ENCODE data around the gene PTPRN2. TPM values are rescaled to one million over a fixed set of nuclear protein-coding genes. Genes with fewer than 3 reads are reported as not detected.

Gene PTPRN2
- total RNA-seq, 1 donor from 2014 or later = 11.4 TPM

GRCh38 chr7:157551325-157552070 is 1036.1 kb downstream of the PTPRN2 start:
- Mint-ChIP-seq H3K27me3 (peaks cover 16% of the 10 kb centered on the region), H3K27ac (no peak overlapping the region), H3K4me3 (ENCODE audit: low read depth) (no peak overlapping the region), H3K4me1 (ENCODE audit: low read depth) (peaks cover 2% of the 10 kb centered on the region), H3K36me3 (ENCODE audit: insufficient read depth) (no peaks in the 10 kb centered on the region), H3K9me3 (ENCODE audit: low read depth) (no peaks in the 10 kb centered on the region)
- TF ChIP-seq CTCF (IDR thresholded peaks at IDR 0.05; ENCODE audit: unreplicated experiment) = no peak
- DNase-seq (ENCODE audit: low spot score, unreplicated experiment) = no peak

- H3K9me3 Mint-ChIP-seq (ENCODE audit: low read depth) = no peaks in the 10 kb centered on the region
- no peak for DNase-seq (ENCODE audit: low spot score, unreplicated experiment)
- H3K27me3 Mint-ChIP-seq = peaks cover 16% of the 10 kb centered on the region
- H3K4me1 Mint-ChIP-seq (ENCODE audit: low read depth) = peaks cover 2% of the 10 kb centered on the region
- no peak overlapping the region for H3K27ac Mint-ChIP-seq
- H3K4me3 Mint-ChIP-seq (ENCODE audit: low read depth) = no peak overlapping the region
- no peaks in the 10 kb centered on the region for H3K36me3 Mint-ChIP-seq (ENCODE audit: insufficient read depth)
- no peak for TF ChIP-seq CTCF (IDR thresholded peaks at IDR 0.05; ENCODE audit: unreplicated experiment)
Observed at GRCh38 chr7:157550300-157551275, 1037.0 kb downstream of the PTPRN2 start.

GRCh38 chr7:157549612-157550299 is 1037.9 kb downstream of the PTPRN2 start:
- Mint-ChIP-seq H3K27ac (no peak overlapping the region), H3K4me1 (ENCODE audit: low read depth) (no peaks in the 10 kb centered on the region), H3K4me3 (ENCODE audit: low read depth) (no peak overlapping the region), H3K36me3 (ENCODE audit: insufficient read depth) (no peaks in the 10 kb centered on the region), H3K9me3 (ENCODE audit: low read depth) (no peaks in the 10 kb centered on the region), H3K27me3 (peaks cover 16% of the 10 kb centered on the region)
- no peak for DNase-seq (ENCODE audit: low spot score, unreplicated experiment)
- no peak for TF ChIP-seq CTCF (IDR thresholded peaks at IDR 0.05; ENCODE audit: unreplicated experiment)

- TF ChIP-seq CTCF (IDR thresholded peaks at IDR 0.05; ENCODE audit: unreplicated experiment) = no peak
- no peak overlapping the region for H3K4me3 Mint-ChIP-seq (ENCODE audit: low read depth)
- no peak overlapping the region for H3K27ac Mint-ChIP-seq
- H3K27me3 Mint-ChIP-seq = peaks cover 16% of the 10 kb centered on the region
- no peaks in the 10 kb centered on the region for H3K4me1 Mint-ChIP-seq (ENCODE audit: low read depth)
- no peaks in the 10 kb centered on the region for H3K36me3 Mint-ChIP-seq (ENCODE audit: insufficient read depth)
- no peaks in the 10 kb centered on the region for H3K9me3 Mint-ChIP-seq (ENCODE audit: low read depth)
- no peak for DNase-seq (ENCODE audit: low spot score, unreplicated experiment)
Observed at GRCh38 chr7:157548691-157549303, 1038.8 kb downstream of the PTPRN2 start.
